ENCODE measurements around the gene CDH4.

CDH4 gene

DNA sequence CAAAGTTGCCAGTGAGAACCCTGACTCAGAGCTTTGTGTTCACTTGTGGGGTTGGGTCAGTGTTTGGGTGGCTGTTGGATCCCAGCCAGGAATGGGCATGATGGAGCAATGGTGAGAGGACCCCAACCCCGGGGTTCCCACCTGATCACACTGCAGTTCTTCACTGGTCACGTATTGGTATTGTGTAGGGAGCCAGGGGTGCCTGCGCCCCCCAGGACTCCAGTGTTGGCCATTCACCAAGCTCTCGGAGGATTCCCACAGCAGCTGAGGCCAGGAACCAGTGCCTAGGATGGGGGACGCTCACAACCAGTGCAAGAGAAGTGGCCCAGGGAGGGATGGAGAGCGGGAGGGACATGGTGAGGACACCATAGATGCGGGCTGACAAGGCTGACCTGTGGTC, 207.2 kb downstream of the CDH4 start:
- TF ChIP-seq GLIS1 (tag by site-specific recombination; IDR thresholded peaks at IDR 0.05) (no peak), HOXD13 (CRISPR knock-in tag; IDR thresholded peaks at IDR 0.05; ENCODE audit: borderline replicate concordance) (no peak), ZNF768 (tag by site-specific recombination; IDR thresholded peaks at IDR 0.05) (no peak), ZNF366 (tag by site-specific recombination; conservative IDR thresholded peaks at IDR 0.05) (no peak), ZNF174 (tag by site-specific recombination; IDR thresholded peaks at IDR 0.05) (no peak)
- Histone ChIP-seq H3K4me1 (ENCODE audit: control insufficient read depth, insufficient read depth, low read length) (no peaks in the 10 kb centered on the region), H3K36me3 (ENCODE audit: control insufficient read depth in 2 of 2, insufficient read depth in 1 of 2, low read length in 2 of 2) (no peaks in the 10 kb centered on the region), H3K9me3 (ENCODE audit: control insufficient read depth, insufficient read depth, low read depth, low read length) (no peaks in the 10 kb centered on the region), H3K4me3 (ENCODE audit: low read depth, low read length) (no peak overlapping the region), H3K27ac (ENCODE audit: extremely low read depth, low read depth, low read length) (no peak overlapping the region)
- ChIA-PET POLR2A (no interaction called here), CTCF (no interaction called here)

DNA sequence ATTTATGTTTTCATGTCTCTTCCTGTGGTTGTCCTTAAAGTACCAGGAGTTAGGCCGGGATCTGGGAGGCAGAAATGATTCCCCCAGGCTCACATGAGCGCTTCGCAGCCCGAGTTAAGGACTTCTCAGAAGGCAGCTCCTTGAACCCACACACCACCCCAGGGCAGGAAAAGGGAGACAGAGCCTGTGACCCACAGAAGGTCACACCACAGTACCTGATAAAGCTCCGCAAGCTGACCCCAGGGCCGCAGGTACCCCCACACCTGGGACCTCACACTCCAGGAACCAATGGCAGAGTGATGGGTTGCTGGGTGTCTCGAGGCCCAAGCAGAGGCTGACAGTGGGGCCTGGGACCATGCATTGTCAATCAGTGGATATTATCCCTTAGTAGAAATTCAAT, 207.6 kb downstream of the CDH4 start:
- TF ChIP-seq, protein P1, sequence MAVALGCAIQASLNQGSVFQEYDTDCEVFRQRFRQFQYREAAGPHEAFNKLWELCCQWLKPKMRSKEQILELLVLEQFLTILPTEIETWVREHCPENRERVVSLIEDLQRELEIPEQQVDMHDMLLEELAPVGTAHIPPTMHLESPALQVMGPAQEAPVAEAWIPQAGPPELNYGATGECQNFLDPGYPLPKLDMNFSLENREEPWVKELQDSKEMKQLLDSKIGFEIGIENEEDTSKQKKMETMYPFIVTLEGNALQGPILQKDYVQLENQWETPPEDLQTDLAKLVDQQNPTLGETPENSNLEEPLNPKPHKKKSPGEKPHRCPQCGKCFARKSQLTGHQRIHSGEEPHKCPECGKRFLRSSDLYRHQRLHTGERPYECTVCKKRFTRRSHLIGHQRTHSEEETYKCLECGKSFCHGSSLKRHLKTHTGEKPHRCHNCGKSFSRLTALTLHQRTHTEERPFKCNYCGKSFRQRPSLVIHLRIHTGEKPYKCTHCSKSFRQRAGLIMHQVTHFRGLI (tag by site-specific recombination; IDR thresholded peaks at IDR 0.05), result no peak
- no peak for TF ChIP-seq ZNF274 (IDR thresholded peaks at IDR 0.05; ENCODE audit: low read length)
- TF ChIP-seq ZNF274 (tag by site-specific recombination; IDR thresholded peaks at IDR 0.05; ENCODE audit: borderline replicate concordance), result no peak
- no peak for TF ChIP-seq ZNF19 (tag by site-specific recombination; IDR thresholded peaks at IDR 0.05; ENCODE audit: low read depth)
- TF ChIP-seq, protein P2, sequence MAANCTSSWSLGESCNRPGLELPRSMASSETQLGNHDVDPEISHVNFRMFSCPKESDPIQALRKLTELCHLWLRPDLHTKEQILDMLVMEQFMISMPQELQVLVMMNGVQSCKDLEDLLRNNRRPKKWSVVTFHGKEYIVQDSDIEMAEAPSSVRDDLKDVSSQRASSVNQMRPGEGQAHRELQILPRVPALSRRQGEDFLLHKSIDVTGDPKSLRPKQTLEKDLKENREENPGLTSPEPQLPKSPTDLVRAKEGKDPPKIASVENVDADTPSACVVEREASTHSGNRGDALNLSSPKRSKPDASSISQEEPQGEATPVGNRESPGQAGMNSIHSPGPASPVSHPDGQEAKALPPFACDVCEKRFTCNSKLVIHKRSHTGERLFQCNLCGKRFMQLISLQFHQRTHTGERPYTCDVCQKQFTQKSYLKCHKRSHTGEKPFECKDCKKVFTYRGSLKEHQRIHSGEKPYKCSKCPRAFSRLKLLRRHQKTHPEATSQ (tag by site-specific recombination; IDR thresholded peaks at IDR 0.05), result no peak
- no peak for TF ChIP-seq ZNF239 (tag by site-specific recombination; IDR thresholded peaks at IDR 0.05)
- TF ChIP-seq, protein P3, sequence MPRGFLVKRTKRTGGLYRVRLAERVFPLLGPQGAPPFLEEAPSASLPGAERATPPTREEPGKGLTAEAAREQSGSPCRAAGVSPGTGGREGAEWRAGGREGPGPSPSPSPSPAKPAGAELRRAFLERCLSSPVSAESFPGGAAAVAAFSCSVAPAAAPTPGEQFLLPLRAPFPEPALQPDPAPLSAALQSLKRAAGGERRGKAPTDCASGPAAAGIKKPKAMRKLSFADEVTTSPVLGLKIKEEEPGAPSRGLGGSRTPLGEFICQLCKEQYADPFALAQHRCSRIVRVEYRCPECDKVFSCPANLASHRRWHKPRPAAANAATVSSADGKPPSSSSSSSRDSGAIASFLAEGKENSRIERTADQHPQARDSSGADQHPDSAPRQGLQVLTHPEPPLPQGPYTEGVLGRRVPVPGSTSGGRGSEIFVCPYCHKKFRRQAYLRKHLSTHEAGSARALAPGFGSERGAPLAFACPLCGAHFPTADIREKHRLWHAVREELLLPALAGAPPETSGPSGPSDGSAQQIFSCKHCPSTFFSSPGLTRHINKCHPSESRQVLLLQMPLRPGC (tag by site-specific recombination; IDR thresholded peaks at IDR 0.05), result no peak
- TF ChIP-seq, protein P4, sequence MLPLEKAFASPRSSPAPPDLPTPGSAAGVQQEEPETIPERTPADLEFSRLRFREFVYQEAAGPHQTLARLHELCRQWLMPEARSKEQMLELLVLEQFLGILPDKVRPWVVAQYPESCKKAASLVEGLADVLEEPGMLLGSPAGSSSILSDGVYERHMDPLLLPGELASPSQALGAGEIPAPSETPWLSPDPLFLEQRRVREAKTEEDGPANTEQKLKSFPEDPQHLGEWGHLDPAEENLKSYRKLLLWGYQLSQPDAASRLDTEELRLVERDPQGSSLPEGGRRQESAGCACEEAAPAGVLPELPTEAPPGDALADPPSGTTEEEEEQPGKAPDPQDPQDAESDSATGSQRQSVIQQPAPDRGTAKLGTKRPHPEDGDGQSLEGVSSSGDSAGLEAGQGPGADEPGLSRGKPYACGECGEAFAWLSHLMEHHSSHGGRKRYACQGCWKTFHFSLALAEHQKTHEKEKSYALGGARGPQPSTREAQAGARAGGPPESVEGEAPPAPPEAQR (tag by site-specific recombination; IDR thresholded peaks at IDR 0.05), result no peak
- ChIA-PET POLR2A (no interaction called here), CTCF (no interaction called here)
- H3K36me3 ChIP-seq (ENCODE audit: control insufficient read depth in 2 of 2, insufficient read depth in 1 of 2, low read length in 2 of 2), result no peaks in the 10 kb centered on the region
- H3K4me3 ChIP-seq (ENCODE audit: low read depth, low read length), result no peak overlapping the region
- H3K27ac ChIP-seq (ENCODE audit: extremely low read depth, low read depth, low read length), result no peak overlapping the region
- H3K9me3 ChIP-seq (ENCODE audit: control insufficient read depth, insufficient read depth, low read depth, low read length), result no peaks in the 10 kb centered on the region
- no peaks in the 10 kb centered on the region for H3K4me1 ChIP-seq (ENCODE audit: control insufficient read depth, insufficient read depth, low read length)

DNA sequence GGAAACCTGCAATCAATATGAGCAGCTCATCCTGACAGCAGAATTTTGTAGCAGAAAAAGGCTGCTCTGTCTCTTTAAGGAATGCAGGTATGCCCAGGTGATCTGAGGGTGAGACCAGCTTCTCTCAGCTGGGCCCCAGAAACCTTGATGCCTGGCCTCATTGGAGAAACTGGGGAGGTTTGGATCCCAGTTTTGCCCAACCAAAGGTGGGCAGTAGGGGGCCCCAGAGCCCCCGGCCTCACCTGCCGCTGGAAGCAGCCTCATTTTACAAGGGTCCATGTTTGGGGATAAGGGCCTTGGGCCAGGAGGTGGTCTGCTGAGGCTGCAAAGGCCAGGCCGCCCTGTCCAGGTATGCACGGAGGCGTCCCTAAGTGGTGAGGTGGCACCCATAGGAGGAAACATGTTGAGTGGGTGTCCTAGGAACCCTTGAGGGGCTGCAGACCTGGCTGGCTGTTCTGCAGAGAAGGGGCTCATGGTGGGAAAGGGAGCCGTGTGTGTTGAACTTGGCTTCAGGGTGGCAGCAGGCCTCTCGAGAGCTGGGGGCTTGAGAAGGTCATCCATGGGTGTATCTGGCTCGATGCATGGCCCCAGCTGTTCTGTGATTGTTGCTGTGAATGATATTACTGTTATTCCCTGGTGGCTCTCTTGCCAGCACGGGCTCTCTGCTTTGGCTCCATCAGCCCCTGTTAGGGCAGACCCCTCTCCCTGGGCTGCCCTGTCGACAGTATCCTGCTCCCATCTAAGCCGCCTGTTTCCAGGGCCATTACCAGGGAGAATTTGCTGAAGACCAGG, 208.4 kb downstream of the CDH4 start:
- no peak overlapping the region for H3K4me3 ChIP-seq (ENCODE audit: low read depth, low read length)
- no peaks in the 10 kb centered on the region for H3K9me3 ChIP-seq (ENCODE audit: control insufficient read depth, insufficient read depth, low read depth, low read length)
- TF ChIP-seq, protein P5, sequence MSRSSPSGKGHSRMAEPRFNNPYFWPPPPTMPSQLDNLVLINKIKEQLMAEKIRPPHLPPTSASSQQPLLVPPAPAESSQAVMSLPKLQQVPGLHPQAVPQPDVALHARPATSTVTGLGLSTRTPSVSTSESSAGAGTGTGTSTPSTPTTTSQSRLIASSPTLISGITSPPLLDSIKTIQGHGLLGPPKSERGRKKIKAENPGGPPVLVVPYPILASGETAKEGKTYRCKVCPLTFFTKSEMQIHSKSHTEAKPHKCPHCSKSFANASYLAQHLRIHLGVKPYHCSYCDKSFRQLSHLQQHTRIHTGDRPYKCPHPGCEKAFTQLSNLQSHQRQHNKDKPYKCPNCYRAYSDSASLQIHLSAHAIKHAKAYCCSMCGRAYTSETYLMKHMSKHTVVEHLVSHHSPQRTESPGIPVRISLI (tag by site-specific recombination; IDR thresholded peaks at IDR 0.05), result no peak
- no peak for TF ChIP-seq SCRT2 (tag by site-specific recombination; IDR thresholded peaks at IDR 0.05)
- no peak for TF ChIP-seq ZNF843 (tag by site-specific recombination; IDR thresholded peaks at IDR 0.05)
- TF ChIP-seq ZNF549 (tag by site-specific recombination; IDR thresholded peaks at IDR 0.05), result no peak
- ChIA-PET POLR2A (no interaction called here), CTCF (no interaction called here)
- no peaks in the 10 kb centered on the region for H3K4me1 ChIP-seq (ENCODE audit: control insufficient read depth, insufficient read depth, low read length)
- H3K36me3 ChIP-seq (ENCODE audit: control insufficient read depth in 2 of 2, insufficient read depth in 1 of 2, low read length in 2 of 2), result no peaks in the 10 kb centered on the region
- no peak overlapping the region for H3K27ac ChIP-seq (ENCODE audit: extremely low read depth, low read depth, low read length)
